Erythroblast (primary cell): Measurements from ENCODE around the gene GPC2.

Experiments used
- GATA1 ChIP-seq: IDR thresholded peaks from 2 replicates; pipeline ENCODE4 v1.6.1; 2011; ENCODE audit warnings: low read depth, mild to moderate bottlenecking, control low read depth, low read length, moderate library complexity
- POLR2A ChIP-seq: IDR thresholded peaks from 2 replicates; pipeline ENCODE4 v1.6.1; 2011; ENCODE audit warnings: mild to moderate bottlenecking, low read length

GRCh38 chr7:100222445-100223132 is 45.4 kb upstream of the GPC2 start:
- TF ChIP-seq POLR2A: no peak
- TF ChIP-seq GATA1: no peak
